Activated CD4-positive, CD25-positive, alpha-beta regulatory T cell treated with anti-CD3 and anti-CD28 coated beads, Interleukin-2, amount 50 U/mL, for 16 hours (primary cell): ENCODE data around the gene ERBB3.

Source experiments
- DNase-seq: peaks from one replicate; pipeline ENCODE4 v3.0.0-alpha.2; 2020; ENCODE audit warnings: low read depth, low spot score

The ERBB3 gene

DNA sequence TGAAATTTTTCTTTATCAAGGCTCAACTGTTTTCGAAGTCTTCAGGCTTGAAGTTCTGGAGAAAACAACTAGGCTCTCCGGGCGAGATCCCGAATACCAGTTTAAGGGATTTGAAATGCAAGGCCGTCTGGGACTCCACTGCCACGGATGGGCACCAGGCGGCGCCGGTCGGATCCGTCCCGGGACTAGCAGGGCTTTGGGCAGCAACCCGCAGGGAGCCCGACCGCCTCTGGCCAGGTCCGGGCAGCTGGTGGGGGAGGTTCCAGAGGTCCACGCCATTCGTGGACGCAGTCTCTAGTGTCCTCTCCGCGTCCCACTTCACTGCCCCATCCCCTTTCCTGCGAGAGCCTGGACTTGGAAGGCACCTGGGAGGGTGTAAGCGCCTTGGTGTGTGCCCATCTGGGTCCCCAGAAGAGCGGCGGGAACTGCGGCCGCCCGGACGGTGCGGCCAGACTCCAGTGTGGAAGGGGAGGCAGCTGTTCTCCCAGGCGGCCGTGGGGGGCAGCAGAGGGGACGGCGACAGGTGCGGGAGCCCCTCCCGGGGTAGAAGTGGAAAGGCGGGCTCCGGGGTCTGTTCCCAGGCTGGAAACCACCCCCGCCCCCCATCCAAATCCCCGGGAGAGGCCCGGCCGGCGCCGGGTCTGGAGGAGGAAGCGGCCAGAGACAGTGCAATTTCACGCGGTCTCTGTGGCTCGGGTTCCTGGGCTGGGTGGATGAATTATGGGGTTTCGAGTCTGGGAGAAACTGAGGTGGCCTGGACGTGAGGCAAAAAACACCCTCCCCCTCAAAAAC lies 838 bp upstream of the ERBB3 start:
- DNase-seq, result no peak

DNA sequence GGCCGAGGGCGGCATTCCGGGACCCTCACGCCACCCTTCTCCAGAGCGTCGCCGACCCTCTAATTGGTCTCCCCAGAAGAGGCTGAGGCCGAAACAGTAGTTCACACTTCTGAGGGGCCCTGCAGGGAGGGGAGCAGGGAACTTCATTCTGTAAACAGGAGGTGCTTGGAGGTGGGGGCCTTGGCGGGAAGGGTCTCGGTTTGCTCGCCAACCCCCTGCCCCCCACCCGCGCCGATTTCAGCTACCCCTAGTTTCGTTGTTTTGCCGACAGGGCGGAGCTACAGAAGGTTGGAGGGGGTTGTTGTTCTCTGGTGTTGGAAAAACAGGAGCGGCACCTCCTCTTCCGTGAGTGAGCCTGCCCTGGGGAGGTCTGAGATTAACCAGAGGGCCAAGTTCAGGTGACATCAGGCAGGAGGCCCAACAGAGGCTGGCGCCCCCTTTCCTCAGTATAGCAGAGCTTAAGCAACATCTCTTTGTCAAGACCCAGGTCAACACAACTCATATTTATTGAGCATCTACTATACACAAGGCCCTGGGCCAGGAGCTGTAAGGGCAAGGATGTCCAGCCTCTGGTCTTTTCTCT lies 682 bp downstream of the ERBB3 start:
- DNase-seq, result no peak

DNA sequence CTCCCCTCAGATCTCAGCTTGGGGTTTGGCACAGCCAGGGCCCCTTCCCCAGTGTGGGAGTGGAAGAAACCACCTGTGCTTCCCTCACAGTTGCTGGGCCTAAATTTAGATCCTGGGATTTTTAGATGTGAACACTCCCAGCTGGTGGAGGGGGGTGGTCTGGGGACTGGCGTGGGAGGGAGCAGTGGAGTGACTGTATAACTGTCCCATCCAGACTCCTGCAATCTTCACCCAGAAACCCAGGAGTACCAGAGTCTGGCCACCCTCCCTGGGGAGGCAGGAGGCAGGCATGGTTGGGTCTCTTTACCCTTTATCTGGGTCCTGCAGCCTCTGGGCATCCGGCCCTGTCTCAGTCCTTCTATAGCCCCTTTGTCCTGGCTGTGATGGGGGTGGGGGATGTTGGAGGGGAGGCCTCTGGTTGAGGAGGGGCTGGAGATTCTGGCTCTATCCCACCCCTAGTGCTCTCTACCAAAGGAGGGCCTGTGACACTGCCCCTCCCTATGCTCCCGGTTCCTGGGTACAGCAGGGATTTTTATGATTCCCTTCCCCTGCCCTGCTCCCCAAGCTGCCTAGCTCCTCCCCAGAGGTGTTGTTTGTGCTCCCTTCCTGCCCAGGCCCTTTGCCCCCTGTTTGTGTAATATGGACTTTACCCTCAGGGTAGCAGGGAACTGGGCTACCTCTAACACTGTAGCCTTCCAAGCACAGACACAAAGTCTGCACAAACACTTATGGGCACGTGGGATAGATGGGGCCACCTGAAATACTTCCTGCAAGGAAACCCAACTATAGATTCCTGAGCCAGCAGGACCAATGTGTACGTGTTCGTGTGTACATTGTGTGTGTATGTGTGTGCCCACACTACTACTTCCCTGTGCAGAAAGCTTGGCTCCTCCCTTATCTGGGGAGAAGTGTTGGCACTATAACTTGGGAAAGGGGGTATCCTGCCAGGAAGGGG lies 1.7 kb downstream of the ERBB3 start:
- DNase-seq, result no peak

DNA sequence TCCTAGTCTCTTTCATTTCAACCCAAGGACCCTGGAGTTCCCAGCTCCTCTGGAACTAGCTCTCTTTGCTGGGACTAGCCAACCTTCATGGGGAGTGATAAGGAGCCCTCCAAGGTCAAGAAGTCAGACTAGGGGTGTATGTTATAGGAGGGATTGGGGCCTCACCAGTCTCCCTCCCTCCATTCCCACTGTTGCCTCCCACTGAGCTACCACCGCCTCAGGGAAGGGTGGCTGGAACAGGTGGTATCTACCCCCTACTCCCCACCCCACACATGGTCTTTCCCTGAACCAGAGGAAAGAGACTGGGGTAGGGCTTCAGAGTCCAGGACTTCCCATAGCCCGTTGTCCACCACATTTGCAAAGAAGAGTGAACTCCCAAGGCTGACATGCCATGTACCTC lies 2.4 kb downstream of the ERBB3 start:
- DNase-seq, result no peak

DNA sequence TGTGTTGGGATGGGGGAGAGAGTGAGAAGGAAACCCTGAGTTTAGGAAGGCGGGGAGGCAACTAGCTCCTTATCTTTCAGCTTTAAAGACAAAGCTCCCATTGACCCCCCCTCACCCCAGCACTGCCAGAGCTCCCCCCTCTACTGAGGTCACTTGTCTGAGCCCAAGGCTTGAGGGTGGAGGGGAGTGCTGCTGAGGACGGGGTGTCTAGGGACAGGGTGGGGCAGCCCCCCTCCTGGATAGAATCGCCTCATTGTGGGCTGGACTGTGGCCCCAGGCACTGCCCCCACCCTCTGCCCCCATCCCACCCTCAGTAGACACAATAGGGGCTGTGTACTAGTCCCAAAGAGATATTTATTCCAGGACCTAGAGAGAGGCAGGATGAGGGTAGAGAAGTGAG lies 3.0 kb downstream of the ERBB3 start:
- DNase-seq, result no peak

DNA sequence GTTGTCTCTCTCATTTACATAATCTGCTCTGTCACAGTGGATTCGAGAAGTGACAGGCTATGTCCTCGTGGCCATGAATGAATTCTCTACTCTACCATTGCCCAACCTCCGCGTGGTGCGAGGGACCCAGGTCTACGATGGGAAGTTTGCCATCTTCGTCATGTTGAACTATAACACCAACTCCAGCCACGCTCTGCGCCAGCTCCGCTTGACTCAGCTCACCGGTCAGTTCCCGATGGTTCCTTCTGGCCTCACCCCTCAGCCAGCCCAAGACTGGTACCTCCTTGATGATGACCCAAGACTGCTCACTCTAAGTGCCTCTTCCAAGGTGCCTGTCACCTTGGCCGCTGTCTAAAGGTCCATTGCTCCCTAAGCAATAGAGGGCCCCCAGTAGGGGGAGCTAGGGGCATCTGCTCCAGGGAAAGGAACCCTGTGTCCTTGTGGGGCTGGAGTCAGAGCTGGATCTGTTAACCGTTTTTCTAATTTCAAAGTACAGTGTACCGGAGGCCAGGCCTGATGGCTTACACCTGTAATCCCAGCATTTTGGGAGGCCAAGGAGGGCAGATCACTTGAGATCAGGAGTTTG lies 5.1 kb downstream of the ERBB3 start:
- DNase-seq, result no peak

DNA sequence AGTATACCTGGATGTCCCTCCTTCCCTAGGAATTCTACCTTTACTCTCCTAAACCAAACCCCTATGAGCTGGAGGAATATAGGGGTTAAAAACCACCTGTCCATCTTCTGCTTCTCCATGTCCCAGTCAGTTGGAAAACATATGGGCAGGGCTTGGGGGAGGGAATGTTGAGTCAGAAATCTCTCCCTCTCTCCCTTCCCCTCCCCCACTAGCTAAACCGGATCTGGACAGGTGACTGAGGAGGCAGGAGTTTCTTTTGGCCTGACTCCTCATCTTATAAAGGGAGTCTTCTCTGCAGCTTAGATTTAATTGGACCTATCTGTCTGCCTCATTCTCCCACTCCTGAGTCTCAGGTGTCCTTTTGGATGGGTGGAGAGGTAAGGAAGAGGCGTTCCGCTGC lies 6.1 kb downstream of the ERBB3 start:
- DNase-seq, result no peak

DNA sequence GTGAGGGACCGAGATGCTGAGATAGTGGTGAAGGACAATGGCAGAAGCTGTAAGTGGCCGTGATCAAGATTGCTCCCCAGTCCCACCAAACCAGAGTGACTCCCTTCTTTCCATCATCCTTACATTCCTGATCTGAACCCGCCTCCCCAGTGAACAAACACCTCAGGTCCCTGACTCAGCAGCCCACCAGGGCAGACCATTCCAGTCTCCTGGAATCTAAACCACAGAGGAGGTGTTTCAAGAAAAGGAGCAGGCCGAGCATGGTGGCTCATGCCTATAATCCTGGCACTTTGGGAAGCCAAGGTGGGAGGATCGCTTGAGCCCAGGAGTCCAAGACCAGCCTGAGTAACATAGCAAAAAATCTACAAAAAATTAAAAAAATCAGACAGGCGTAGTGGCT lies 6.6 kb downstream of the ERBB3 start:
- no peak for DNase-seq

DNA sequence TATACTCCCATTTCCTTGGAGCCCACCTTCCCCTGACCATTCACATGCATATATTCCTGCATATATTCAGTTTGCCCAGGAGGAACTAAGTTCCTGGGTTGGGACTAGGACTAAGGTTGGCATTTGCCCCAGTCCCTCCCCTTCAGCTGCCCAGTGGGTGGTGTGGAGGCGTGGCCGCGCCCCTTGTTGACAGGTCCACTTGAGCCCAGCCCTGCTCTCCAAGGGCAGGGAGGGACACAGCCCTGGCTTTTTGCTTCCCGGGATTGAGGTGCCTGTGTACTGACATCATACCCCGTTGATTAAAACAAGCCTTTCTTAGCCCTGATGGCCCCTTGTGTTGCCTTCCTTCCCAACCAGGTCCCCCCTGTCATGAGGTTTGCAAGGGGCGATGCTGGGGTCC lies 7.3 kb downstream of the ERBB3 start:
- no peak for DNase-seq

DNA sequence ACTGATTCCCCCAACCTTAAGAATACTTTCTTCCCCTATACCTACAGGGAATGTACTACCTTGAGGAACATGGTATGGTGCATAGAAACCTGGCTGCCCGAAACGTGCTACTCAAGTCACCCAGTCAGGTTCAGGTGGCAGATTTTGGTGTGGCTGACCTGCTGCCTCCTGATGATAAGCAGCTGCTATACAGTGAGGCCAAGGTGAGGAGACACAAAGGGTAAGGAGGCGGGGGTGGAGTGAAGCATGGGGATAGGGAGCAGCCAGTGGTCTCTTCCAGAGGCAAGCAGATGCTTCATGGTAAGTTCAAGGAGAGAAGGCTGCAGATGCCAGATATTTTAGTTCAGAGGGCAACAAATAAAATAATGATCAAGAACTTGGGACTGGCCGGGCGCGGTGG lies 17.8 kb downstream of the ERBB3 start:
- no peak for DNase-seq

DNA sequence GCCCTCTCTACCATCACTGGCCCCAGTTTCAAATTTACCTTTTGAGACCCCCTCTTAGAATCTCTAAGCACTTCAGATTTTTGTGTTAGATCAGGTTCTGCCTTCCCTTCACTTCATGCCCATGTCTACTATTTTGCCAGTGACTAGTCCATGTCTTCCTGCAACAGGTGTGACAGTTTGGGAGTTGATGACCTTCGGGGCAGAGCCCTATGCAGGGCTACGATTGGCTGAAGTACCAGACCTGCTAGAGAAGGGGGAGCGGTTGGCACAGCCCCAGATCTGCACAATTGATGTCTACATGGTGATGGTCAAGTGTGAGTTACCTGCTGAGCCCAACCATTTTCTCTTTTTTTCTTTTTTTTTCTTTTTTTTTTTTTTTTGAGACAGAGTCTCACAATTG lies 18.6 kb downstream of the ERBB3 start:
- DNase-seq, result no peak

DNA sequence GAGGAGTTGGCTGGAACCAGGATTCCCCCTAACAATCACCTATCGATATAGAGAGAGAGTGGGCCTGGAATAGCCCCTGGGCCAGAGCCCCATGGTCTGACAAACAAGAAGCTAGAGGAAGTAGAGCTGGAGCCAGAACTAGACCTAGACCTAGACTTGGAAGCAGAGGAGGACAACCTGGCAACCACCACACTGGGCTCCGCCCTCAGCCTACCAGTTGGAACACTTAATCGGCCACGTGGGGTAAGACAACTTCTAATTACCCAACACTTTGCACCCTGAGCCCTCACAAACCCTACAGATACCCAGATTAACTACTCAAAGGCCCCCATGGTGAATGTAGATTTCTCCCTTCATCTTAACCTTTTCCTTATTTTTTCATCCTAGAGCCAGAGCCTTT lies 19.8 kb downstream of the ERBB3 start:
- DNase-seq, result no peak

DNA sequence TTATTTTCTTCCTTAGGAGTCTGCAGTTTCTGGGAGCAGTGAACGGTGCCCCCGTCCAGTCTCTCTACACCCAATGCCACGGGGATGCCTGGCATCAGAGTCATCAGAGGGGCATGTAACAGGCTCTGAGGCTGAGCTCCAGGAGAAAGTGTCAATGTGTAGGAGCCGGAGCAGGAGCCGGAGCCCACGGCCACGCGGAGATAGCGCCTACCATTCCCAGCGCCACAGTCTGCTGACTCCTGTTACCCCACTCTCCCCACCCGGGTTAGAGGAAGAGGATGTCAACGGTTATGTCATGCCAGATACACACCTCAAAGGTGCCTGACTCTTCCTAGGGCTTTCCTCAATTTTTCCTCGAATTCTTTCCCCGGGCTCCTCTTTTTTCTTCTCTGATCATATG lies 21.1 kb downstream of the ERBB3 start:
- DNase-seq, result no peak

DNA sequence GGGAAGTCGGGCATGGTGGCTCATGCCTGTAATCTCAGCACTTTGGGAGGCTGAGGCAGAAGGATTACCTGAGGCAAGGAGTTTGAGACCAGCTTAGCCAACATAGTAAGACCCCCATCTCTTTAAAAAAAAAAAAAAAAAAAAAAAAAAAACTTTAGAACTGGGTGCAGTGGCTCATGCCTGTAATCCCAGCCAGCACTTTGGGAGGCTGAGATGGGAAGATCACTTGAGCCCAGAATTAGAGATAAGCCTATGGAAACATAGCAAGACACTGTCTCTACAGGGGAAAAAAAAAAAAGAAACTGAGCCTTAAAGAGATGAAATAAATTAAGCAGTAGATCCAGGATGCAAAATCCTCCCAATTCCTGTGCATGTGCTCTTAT lies 22.7 kb downstream of the ERBB3 start:
- no peak for DNase-seq

DNA sequence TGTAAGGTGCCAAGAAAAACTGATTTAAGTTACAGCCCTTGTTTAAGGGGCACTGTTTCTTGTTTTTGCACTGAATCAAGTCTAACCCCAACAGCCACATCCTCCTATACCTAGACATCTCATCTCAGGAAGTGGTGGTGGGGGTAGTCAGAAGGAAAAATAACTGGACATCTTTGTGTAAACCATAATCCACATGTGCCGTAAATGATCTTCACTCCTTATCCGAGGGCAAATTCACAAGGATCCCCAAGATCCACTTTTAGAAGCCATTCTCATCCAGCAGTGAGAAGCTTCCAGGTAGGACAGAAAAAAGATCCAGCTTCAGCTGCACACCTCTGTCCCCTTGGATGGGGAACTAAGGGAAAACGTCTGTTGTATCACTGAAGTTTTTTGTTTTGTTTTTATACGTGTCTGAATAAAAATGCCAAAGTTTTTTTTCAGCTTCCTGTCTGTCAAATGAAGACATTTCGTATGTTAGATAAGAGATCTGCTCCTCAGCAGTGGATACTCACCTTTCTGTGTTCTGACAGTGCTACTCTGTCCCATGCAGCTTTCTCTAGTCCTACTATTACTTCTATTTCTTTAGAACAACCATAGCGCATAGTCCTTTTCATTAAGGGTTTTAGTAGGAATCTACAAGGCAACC lies 23.2 kb downstream of the ERBB3 start:
- DNase-seq, result no peak

DNA sequence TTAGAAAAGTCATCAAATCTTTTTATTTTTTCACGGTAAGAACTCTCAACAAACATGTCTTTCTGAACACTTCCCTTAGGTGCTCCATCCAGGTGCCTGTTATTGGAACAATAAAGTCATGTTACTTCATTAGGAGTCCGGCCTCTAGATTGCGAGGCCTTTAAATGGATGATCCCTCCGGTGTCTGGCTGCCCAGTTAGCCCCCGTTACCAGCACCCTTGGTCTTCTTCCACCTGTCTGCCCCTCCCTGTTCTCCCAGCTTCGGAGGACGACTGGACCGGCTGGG lies 23.8 kb downstream of the ERBB3 start:
- no peak for DNase-seq

DNA sequence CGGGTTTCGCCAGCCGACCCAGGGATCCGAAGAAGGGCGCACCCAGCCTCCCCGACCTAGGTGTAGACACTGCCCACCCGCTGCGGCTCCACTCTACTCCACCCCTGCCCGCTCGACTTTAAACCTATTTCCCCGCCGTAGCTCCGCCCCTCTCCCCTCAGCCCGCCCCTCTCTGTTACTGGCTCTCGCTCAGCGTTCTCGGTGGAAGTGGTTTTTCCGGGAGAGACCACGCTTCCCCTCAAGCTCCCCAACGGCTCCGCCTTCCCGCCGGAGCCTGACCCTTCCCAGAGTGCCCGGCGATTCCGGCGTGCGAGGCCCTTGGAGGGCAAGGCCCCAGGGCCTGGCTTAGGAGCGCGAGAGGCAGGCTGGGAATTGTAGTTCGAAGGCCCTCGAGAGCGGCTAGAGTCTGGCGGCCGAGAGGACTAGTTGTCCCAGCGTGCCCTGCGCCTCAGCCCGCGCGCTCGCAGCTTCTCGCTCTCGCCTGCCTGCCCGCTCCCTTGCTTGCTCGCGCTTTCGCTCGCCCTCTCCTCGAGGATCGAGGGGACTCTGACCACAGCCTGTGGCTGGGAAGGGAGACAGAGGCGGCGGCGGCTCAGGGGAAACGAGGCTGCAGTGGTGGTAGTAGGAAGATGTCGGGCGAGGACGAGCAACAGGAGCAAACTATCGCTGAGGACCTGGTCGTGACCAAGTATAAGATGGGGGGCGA lies 24.3 kb downstream of the ERBB3 start, which contains the start of gene PA2G4:
Gene PA2G4, plus strand, starts transcription at position 451 of the 706 bp plus-strand sequence. Its CDS starts 179 bp downstream, at position 630.
- DNase-seq, result peak; percentile 94

DNA sequence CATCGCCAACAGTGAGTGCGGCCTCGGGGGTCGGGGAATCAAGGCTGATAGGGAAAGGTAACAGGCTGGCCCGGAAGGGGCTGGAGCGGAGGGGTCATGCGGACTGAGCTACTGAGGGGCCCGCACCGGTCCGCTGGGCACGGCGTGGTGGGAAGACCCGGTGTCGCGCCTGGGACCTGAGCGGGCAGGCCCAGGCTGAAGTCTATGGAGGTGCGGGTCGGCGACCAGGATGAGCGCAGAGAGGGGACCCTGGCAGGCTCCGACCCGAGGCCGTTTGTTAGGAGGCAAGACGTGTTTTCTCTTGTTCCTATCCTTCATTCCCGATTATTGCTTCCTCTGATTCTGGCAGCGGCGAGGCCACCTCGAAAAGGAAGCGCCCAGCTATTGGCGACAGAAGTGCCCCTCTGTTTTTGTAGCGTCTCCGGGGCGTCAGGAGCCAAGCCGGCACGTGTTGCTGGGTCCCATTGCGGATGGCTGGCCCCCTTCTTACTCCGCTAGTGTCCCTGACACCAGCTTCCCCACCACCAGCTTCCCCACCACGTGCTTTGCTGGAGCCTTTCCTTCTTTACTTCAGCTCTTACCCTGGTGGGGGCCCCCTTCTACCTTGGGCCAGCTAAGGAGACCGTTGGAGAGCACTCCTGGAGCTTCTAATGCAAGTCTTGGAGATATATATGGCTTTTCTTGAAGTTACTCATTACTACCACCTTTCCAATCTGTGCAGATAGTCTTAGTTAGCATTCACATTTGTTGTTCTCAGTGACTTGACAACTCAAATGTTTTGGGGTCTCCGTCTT lies 25.0 kb downstream of the ERBB3 start:
- no peak for DNase-seq

DNA sequence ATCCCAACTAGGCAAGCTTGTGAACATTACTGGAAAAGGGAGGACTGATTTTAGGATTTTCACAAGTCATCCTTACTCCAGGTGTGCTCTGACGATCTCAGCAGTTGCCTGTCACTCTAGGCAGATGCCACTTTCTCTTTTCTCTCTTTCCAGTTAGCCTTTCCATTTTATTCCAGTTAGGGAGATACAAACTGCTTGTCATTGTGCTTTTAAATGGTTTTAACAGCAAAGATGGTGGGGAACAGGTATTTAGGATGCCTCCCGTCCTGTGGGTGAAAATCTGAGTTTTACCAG lies 25.6 kb downstream of the ERBB3 start:
- DNase-seq, result no peak

DNA sequence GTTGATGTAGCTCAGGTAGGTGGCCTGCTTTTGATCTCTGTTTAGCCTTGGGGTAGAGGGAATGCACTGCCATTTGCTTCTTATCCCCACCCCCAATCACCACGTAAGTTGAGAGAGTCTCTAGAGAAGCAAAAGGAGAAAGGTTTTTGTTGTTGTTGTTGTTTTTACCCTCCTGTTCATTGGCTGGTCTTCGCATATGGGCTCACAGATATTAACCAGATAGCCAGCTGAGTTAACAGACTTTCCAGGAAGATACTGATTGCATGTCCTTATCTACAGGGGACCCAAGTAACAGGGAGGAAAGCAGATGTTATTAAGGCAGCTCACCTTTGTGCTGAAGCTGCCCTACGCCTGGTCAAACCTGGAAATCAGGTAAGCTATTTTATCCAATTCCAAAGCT lies 27.3 kb downstream of the ERBB3 start:
- no peak for DNase-seq

DNA sequence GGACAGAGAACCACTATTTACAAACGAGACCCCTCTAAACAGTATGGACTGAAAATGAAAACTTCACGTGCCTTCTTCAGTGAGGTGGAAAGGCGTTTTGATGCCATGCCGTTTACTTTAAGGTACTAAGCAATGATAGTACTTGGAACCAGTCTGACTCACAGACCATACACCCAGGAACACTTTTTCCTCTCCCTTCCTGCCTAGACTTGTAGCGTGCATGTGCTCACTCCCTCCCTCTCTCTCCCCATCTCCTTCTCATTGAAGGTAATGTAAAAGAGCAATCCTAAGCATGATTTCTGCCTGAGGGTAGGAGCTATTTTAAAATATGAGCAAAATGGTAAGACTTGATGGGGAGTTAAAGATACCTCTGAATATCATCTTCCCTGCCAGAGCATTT lies 30.6 kb downstream of the ERBB3 start:
- no peak for DNase-seq
